Measurements from ENCODE around the gene FUS. TPM values are rescaled to one million over a fixed set of nuclear protein-coding genes. Genes with fewer than 3 reads are reported as not detected.
A peak's percentile ranks its signal among the peaks of the same experiment; 100 is the strongest.

Gene FUS
- total and polyA plus RNA-seq, 2 donors (not counting 1 experiment from before 2014, with no cell fraction given), result 44.3 to 199 TPM

GRCh38 chr16:31213342-31213741 is 33.4 kb downstream of the FUS start:
- Histone ChIP-seq H3K79me2 (ENCODE audit: control insufficient read depth, insufficient read depth, low read length) (no peaks in the 10 kb centered on the region), H3K36me3 (ENCODE audit: control insufficient read depth, insufficient read depth, low read length) (no peaks in the 10 kb centered on the region), H3K9me3 (ENCODE audit: control insufficient read depth, insufficient read depth, low read depth, low read length) (no peaks in the 10 kb centered on the region), H4K20me1 (ENCODE audit: control insufficient read depth, extremely low read depth, insufficient read depth, low read length) (no peaks in the 10 kb centered on the region), H3K4me1 (ENCODE audit: control insufficient read depth, extremely low read depth, insufficient read depth, low read length) (no peaks in the 10 kb centered on the region), H3K4me2 (ENCODE audit: extremely low read depth, insufficient read depth, low read length) (no peak overlapping the region), H2AFZ (ENCODE audit: low read length) (no peak overlapping the region), H3K9ac (ENCODE audit: insufficient read depth, low read length) (no peak overlapping the region), H3K27me3 (ENCODE audit: control insufficient read depth, insufficient read depth, low read length) (peaks cover 36% of the 10 kb centered on the region), H3K4me3 (replicated peaks in 1 of 4; ENCODE audit: control extremely low read depth in 1 of 4, insufficient read depth in 1 of 4, low read depth in 3 of 4, low read length in 4 of 4) (no peak overlapping the region), H3K27ac (ENCODE audit: insufficient read depth, low read length) (no peak overlapping the region)
- no peak for TF ChIP-seq CTCF (conservative IDR thresholded peaks at IDR 0.05 in 1 of 2, IDR thresholded peaks at IDR 0.05 in 1 of 2; ENCODE audit: low read depth in 1 of 2, low read length in 2 of 2)
- TF ChIP-seq EZH2 (IDR thresholded peaks at IDR 0.05; ENCODE audit: low read length, missing control alignments), result no peak
- no peak for DNase-seq (ENCODE audit: low read depth in 2 of 2)

- H3K36me3 ChIP-seq (ENCODE audit: control insufficient read depth, insufficient read depth, low read length), result no peaks in the 10 kb centered on the region
- DNase-seq (ENCODE audit: low read depth in 2 of 2), result no peak
- H3K27ac ChIP-seq (ENCODE audit: insufficient read depth, low read length), result no peak within 1 kb of the TSS
- H3K27me3 ChIP-seq (ENCODE audit: control insufficient read depth, insufficient read depth, low read length), result peaks cover 36% of the 10 kb centered on the region
- TF ChIP-seq EZH2 (IDR thresholded peaks at IDR 0.05; ENCODE audit: low read length, missing control alignments) (no peak), CTCF (conservative IDR thresholded peaks at IDR 0.05 in 1 of 2, IDR thresholded peaks at IDR 0.05 in 1 of 2; ENCODE audit: low read depth in 1 of 2, low read length in 2 of 2) (no peak)
- H3K4me1 ChIP-seq (ENCODE audit: control insufficient read depth, extremely low read depth, insufficient read depth, low read length), result no peaks in the 10 kb centered on the region
- no peaks in the 10 kb centered on the region for H3K79me2 ChIP-seq (ENCODE audit: control insufficient read depth, insufficient read depth, low read length)
- H3K4me3 ChIP-seq (replicated peaks in 1 of 4; ENCODE audit: control extremely low read depth in 1 of 4, insufficient read depth in 1 of 4, low read depth in 3 of 4, low read length in 4 of 4), result peak within 1 kb of the TSS in 1 of 4 experiments; percentile 51
- no peaks in the 10 kb centered on the region for H3K9me3 ChIP-seq (ENCODE audit: control insufficient read depth, insufficient read depth, low read depth, low read length)
- peak within 1 kb of the TSS; percentile 67 for H3K4me2 ChIP-seq (ENCODE audit: extremely low read depth, insufficient read depth, low read length)
- H4K20me1 ChIP-seq (ENCODE audit: control insufficient read depth, extremely low read depth, insufficient read depth, low read length), result no peaks in the 10 kb centered on the region
- H3K9ac ChIP-seq (ENCODE audit: insufficient read depth, low read length), result no peak within 1 kb of the TSS
- no peak within 1 kb of the TSS for H2AFZ ChIP-seq (ENCODE audit: low read length)
These were observed 34.2 kb downstream of the FUS start, which contains the start of gene TRIM72 for GRCh38 chr16:31213877-31214707. Gene TRIM72, plus strand, starts transcription at chr16:31214119. Its CDS starts 620 bp downstream, at chr16:31214739.

GRCh38 chr16:31214708-31215286 is 34.9 kb downstream of the FUS start:
- no peaks in the 10 kb centered on the region for H3K4me1 ChIP-seq (ENCODE audit: control insufficient read depth, extremely low read depth, insufficient read depth, low read length)
- H2AFZ ChIP-seq (ENCODE audit: low read length), result no peak overlapping the region
- H3K27me3 ChIP-seq (ENCODE audit: control insufficient read depth, insufficient read depth, low read length), result peaks cover 36% of the 10 kb centered on the region
- H4K20me1 ChIP-seq (ENCODE audit: control insufficient read depth, extremely low read depth, insufficient read depth, low read length), result no peaks in the 10 kb centered on the region
- H3K9me3 ChIP-seq (ENCODE audit: control insufficient read depth, insufficient read depth, low read depth, low read length), result no peaks in the 10 kb centered on the region
- no peaks in the 10 kb centered on the region for H3K36me3 ChIP-seq (ENCODE audit: control insufficient read depth, insufficient read depth, low read length)
- H3K79me2 ChIP-seq (ENCODE audit: control insufficient read depth, insufficient read depth, low read length), result no peaks in the 10 kb centered on the region
- H3K4me3 ChIP-seq (replicated peaks in 1 of 4; ENCODE audit: control extremely low read depth in 1 of 4, insufficient read depth in 1 of 4, low read depth in 3 of 4, low read length in 4 of 4), result peak overlapping the region; percentile 3 to 51 (median 10)
- no peak for TF ChIP-seq CTCF (conservative IDR thresholded peaks at IDR 0.05 in 1 of 2, IDR thresholded peaks at IDR 0.05 in 1 of 2; ENCODE audit: low read depth in 1 of 2, low read length in 2 of 2)
- H3K4me2 ChIP-seq (ENCODE audit: extremely low read depth, insufficient read depth, low read length), result peak overlapping the region; percentile 67
- DNase-seq (ENCODE audit: low read depth in 2 of 2), result no peak
- H3K9ac ChIP-seq (ENCODE audit: insufficient read depth, low read length), result no peak overlapping the region
- no peak overlapping the region for H3K27ac ChIP-seq (ENCODE audit: insufficient read depth, low read length)
